RPMI7951 (cell line): ENCODE results near the gene VDR. TPM values are rescaled to one million over a fixed set of nuclear protein-coding genes. Genes with fewer than 3 reads are reported as not detected.
A peak's percentile ranks its signal among the peaks of the same experiment; 100 is the strongest.
"Not testable (repeated sequence)": the region's sequence is repeated elsewhere in the genome, so short reads cannot be mapped to it uniquely, and the experiment has no call there.

Experiments used
- DNase-seq: peaks from one replicate; pipeline ENCODE4 v3.0.0-alpha.2; 2012; ENCODE audit warnings: low read depth
- total RNA-seq: library from RNA; depleted of rRNA; stranded (reverse); fragments of >200 nt; shearing (Covaris generic); gene quantifications from 2 replicates; pipeline ENCODE4 v1.2.3, GENCODE V29; 2014

VDR gene
- total RNA-seq, 1 experiment from 2014 or later = 22.9 TPM

DNA sequence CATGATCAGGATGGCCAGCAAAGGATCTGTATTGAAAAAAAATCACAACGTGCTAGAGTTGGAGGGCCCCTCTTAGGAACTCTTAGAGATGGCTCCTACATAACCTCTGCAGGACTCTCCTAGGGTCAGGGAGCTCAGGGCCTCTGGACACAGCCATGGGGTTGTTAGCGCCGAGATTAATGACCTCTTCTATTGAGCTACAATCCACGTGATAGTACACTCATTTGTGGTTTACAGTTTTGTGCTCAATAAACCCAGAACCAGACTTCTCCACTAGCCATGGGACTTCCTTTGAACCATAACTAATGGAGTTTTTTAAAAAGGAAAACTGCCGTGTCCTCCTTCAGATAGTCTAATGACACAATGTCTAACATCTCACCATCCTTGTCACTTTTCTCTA is 55.5 kb downstream of the VDR start:
- no peak for DNase-seq

DNA sequence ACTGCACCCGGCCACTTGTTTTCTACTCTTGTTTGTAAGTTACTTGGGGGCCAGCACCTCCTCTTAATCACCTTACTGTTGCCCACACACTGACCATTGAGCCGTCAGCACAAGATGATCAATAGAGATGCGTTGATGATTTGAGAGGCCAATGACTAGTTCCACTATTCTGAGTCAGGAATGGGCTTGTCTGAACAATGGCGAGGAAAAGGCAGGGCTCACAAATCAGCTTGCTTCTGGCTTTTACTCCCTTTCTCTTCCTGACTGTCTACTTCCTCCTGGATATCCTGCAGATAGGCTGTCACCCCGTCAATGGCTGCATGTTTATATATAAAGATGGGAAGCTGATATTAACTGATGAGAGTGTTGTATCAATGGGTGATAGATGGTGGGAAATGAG is 55.9 kb downstream of the VDR start:
- DNase-seq = no peak

DNA sequence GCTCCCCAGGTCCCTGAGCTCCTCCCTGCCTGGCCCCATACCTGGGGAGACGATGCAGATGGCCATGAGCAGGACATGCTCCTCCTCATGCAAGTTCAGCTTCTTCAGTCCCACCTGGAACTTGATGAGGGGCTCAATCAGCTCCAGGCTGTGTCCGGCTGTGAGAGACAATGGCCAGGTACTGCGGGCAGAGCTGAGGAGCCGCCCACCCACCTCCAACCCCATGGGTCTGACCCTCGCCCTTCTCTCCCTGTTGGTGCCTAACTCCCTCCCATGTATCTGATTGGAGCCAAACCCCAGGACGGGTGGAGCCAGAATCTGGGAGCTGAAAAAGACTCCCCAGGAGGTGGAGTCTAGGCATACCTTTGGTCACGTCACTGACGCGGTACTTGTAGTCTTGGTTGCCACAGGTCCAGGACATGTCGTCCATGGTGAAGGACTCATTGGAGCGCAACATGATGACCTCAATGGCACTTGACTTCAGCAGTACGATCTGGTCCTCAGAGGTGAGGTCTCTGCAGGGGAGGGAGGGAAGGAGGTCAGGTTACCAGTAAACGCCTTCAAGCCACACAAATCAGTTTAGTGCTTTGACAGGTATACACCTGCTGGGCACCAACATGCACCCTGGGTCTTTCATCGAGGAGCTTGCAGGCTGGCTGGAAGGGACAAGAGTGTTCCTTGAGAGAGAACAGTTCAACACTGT is 58.3 kb downstream of the VDR start:
- no peak for DNase-seq

DNA sequence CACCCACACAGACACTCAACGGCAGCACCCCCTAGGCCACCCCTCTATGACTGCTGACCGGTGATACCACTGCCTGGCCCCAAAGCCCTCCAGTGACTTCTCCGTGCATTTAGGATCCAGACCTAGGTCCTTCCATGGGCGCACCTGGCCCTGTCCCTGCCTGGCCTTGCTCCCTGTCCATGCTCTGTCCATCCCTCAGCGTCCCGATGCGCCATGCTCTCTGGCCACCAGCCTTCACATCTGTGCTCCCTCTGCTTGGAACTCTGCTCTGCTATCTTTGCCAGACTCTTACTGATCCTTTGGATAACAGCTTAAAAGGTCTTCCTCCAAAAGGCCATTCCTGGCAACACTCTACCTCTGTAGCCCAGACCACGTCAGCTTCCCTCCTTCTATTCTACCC is 59.7 kb downstream of the VDR start:
- no peak for DNase-seq

DNA sequence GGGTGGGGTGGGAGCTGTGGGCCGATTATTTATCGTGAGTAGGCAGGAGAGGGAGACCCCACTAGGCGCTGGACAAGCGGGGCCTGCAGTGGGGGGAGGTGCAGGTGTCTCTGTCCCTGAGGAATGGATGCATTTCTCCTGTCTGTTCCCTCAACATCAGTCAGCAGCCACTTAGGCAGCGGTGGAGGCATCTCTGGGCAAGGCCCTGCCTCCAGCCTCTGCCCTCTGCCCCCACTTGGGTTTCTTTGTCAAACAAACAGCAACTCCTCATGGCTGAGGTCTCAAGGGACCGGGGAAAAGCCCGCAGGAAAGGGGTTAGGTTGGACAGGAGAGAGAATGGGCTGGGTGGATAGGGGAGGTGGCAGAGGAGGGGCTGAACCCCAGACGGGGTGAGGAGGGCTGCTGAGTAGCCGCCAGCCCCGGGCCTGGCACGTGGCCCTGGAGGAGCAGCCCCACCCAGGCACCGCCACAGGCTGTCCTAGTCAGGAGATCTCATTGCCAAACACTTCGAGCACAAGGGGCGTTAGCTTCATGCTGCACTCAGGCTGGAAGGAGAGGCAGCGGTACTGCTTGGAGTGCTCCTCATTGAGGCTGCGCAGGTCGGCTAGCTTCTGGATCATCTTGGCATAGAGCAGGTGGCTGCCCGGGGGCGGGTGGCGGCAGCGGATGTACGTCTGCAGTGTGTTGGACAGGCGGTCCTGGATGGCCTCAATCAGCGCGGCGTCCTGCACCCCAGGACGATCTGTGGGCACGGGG is 60.4 kb downstream of the VDR start:
- no peak for DNase-seq

DNA sequence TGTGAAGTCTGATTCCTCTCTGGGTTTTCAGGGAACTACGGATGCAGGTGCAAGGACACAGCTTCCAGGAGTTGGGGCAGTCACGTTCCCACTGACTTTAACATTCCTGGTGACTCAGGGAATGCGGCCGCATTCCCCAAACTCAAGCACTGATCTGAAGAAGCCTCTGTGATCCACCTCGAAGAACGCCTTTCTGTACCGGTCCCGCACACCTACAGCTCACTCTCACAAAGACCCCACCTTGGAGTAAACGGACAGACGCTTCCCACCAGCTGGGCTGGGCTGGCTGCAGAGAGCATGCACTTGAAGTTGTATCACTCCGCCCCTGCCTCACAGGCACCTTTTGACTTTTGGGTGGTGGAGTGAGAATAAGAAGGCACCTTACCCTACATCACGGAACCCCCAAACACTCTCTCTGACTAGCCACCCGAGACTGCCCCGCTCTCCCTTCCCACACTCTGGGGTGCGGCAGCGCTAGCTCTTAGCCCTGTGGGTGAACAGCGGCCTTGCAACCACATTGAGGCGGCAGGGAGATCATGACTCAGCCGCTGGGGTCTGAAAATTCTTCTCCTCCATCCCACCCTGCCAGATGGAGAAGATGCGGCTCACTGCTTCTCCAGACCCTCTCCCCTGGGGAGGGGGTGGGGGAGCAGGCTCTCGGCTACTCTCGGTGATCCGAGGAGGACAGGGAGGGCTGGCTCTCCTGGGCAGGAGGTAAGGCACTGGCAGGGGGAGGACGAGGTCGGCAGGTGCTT is 61.4 kb downstream of the VDR start:
- no peak for DNase-seq

DNA sequence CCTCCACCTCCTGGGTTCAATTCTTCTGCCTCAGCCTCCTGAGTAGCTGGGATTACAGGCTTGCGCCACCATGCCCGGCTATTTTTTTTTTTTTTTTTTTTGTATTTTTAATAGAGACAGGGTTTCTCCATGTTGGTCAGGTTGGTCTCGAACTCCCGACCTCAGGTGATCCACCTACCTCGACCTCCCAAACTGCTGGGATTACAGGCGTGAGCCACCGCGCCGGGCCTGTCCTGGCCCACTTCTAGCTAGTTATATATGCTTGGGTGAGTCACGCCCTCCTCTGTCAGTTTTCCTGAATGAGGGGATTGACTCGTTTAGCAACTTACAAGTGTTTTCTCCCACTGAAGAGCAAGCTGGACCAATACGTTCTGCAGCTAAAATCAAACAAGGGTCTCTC is 62.3 kb downstream of the VDR start:
- not testable (repeated sequence) for DNase-seq

DNA sequence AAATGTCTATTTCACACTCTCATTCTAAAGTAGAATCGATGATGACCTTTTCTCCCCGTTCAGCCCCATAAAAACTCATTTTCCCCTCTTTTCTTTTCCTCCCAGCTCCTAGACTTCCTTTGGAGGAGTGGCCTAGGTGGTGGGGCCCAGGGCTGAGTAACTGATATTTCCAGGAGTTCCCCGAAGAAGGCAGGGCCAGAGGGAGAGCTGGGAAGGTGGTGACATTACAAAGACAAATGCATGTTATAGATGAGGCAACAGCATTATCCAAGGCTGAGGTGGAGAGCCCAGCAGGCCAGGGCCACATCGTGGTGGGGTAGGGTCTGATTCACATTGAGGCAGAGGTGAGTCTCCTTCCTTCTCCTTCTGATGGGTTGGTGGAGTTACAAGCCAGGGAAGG is 62.9 kb downstream of the VDR start:
- DNase-seq = no peak

DNA sequence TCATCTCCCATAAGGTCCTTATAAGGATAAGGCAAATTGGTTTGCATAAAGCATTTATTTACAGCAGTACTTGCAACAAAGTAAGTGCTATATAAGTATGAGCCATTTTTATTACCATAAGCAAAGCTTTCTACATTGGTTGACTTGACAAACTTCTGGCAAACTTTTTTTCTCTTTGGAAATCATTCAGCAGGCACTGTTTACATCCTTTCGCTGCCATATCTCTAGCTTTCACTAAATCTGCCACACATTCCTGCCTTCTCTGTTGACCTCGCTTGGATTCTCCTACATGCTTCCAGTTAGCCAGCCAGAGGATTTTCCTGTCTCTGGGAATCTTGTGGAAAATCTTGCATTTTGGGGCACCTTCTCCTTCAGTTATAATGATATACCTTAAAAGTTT is 63.3 kb downstream of the VDR start:
- no peak for DNase-seq

DNA sequence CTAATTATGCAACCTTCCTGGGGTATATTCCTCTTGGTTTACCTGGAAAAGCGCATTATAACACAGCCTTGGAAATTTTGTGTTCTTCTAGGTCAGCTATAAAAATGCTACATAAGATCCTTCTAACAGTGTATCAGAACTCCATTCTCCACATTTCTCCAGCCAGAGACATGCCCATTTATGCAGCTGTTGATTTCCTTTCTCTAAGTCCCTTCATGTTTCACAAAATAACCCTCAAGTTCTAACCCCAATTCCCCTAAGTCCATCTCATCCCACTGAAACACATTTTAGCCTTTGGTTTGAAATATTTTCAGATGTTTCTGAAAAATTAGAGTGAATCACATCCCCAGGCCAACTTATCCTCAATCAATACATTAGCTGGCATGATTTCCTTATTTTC is 64.2 kb downstream of the VDR start:
- no peak for DNase-seq

DNA sequence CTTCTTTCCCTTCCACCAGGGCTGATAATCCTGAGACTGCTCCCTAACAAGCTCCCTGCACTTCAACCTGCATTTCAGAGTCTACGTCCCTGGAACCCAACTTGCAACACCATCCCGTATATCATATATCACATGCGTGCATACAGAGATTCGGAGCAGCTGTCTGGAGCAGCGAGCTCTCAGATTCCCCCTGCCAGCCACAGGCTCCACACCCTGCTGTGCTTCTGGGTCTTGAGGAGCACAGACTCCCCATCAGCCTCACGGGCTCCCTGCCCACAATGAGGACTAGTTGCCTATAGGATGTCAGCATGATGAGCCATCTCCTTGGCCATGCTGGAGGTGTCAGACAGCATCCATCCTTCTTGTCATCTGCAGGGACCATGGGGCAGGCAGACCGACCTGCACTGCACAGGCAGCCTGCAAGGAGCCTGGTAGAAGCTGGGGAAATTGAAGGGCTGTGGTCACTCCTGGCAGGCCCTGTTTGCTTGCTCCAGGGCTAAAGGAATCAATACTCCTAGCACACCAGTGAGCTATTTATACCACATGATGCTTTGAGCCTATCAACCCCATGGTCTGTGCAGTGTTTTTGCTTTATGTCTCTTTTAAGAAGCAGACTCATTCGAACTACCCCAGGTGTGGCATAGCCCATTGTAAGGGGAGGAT is 65.4 kb downstream of the VDR start:
- no peak for DNase-seq

DNA sequence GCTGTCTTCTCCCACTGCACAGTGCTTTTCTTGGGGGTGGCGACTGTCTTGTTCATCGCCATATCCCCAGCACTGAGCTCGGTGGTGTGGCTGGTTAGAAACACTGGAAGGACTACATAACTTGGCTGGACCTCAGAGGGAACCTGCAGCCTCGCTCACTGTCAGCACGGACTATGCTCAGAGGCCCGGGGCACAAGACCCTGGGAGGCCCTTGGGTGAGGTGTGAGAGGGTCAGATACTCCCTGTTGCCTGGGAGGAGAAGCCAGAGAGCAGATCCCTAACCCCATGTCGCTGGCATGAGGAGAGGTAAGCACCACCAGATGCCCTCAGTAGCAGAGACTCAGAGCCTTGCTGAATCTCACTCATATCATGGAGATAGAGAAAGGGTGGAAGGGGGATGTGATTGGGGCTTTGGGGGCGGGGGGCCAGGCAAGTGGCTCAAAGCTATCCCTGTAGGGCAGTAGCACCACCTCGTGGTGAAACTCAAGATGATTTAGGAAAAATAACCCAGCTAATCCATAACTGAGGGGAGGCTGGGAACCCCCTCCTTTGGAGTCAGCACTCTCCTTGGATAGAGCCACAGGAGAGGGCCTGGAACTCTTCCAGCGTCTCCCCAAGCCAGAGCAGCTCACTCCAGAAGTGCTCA is 66.4 kb downstream of the VDR start:
- peak; percentile 39 for DNase-seq

DNA sequence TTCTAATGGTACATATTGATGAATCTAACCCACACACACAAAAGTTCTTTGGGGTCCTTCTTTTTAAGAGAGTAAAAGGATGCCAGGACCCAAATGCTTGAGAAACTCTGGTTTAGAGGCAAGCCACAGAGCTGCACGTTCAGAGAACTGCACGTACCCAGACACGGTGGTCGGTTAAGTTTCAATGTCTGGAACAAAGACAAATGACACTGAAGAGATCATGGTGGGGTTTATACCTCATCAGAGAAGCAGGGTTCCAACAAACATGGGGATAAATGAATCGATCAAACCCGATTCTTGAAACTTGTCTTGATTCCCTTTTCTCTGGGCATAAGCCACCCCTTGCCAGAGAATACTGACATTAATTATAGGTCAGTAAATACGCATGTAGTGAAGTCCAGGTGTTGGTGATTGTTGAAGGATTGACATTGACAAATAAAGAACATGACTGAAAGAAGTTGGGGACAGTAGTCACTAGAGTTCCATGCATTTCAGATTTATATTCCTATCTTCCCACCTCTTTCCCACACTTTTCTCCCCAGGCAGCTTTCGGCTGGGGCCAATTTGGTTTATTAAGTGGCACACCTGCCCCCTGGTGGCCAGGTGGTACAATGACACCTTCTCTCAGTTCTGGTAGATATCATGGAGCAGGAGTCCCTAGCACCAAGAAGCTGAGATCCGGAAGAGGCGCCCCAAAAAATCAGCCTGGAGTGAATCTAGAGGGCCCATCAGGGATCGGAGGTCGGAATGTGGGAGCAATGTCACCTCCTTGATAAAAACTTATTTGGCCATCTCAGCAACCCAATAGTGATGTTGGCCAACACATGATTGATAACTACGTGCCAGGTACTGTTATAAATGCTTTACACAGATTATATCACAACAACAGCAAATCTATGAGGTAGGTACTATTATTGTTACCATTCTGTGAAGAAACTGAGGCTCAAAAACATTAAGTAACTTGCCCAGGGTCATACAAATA is 67.3 kb downstream of the VDR start:
- peak; percentile 63 for DNase-seq

DNA sequence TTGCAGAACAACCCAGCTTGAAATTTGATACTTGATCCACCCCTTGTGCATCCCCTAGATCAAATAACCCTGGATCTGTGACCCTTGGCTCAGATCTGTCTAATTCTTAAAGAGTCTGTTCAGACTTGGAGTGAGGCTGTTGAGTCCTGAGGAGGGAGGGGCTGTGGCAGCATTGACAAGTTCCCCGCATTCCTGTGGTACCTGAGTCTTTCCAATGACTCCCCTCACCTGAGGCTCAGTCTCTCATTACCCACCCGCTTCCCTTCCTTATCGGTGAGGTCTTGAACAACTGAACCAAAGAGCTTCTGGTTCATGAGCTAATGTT is 69.0 kb downstream of the VDR start:
- DNase-seq = no peak

DNA sequence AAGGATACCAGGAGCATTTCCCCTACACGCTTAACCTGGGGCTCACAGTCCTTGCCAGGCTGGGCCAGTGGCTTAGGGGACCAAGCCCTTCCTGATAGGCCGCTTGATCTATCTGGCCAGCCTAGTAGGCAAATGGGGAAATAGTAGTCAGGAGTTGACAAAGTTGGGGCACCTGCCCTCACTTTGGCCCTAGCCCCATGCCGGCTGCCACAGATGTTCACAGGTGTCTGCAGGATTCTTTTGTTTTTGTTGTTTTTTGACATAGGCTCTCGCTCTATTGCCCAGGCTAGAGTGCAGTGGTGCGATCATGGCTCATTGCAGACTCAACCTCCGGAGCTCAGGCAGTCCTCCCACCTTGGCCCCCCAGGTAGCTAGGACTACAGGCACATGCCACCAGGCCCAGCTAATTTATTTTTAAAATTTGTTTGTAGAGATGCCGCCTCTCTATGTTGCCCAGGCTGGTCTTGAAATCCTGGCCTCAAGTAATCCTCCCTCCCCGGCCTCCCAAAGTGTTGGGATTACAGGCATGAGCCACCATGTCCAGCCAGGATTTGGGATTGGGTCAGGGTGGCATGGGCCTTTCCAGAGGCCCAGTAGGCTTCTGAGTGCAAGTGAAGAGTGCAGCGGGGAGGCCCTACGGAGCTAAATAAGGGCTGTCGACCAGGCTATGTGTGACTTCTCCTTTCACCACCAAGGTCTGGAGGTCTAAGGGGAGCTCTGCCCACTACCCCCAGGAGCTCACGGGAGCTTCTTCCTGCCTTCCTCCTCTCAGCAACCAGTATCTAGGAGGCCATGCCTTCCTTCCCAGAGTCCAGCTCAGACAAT is 69.6 kb downstream of the VDR start:
- DNase-seq = no peak

DNA sequence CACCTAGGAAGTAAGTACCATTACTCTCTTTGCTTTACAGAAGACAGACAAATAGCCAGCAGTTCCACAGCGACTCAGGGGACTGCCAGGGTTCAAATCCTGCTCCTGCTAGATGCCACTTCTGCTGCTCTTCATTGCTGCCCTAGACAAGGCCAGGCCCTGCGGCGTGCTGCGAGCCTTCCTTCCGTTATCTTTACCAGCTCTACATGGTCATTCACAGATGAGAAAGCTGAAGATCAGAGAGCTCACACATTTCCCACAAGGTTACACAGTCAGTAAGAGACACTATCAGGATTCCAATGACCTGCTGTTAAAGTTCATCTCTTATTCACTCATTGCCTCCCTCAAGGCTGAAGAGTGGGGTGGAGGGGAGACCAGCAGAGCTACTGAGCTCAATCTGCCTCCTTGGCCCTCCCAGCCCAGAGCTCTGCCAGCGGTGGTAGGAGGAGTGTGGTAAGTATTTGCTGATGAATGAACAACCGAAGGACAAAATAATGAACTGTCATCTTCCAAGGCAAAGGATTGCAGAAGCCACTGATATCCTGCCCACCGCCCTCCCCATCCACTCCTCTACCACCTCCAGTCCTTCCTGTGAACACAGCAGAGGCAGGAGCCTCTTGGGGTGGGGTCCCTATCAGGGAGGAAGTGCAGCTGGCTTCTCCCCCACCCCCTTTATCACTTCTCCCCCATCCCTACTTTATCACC is 70.4 kb downstream of the VDR start:
- DNase-seq = no peak

DNA sequence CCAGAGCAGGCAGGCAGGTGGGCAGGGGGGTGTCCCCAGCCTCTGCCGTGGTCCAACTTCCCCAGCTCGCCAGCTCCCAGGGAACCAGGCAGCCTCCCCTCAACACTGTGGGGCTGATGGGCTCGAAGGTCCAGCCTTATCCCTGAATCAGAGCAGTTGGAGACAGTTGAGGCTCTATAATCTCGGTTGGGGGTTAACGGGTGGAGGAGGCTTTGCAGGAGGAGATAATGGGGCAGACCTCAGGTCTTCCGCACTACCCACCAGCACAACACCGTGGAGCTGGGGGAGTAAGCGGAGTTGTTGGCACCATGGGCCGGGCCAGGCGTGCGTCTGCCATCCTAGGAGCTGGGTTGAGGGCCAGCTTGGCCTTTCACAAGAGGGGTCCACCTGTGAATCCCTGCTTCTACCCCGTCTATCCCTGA is 71.2 kb downstream of the VDR start:
- no peak for DNase-seq

DNA sequence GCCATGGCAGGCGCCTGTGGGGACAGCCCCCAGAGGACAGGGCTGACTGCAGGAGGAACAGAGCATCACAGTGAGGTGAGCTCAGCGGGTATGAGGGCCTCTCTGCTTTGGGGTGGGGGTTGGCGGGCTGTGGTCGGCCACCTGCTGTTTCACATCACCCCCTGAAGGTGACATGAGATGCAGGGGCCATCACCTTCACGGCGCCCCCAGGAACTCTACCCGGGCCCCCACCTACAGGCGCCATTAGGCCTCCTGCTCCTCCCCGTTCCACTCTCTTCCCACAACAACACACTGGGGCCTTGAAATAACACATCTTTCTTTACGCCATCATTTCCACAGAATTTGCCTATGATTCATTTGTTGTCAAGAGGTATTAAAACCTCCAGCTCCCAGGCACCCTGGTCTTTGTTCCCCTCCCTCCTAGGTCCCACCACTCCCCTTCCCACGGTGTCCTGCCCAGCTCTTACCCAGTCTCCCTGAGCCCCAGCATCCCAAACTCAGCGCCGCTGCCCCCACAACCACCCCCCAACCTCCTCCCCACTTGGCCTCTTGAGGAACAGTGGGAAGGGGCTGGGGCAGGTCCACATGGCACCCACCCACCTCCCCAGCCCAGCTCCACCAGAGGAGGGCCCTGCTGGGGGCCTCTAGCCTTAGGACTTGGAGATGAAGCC is 72.4 kb downstream of the VDR start:
- DNase-seq = no peak

DNA sequence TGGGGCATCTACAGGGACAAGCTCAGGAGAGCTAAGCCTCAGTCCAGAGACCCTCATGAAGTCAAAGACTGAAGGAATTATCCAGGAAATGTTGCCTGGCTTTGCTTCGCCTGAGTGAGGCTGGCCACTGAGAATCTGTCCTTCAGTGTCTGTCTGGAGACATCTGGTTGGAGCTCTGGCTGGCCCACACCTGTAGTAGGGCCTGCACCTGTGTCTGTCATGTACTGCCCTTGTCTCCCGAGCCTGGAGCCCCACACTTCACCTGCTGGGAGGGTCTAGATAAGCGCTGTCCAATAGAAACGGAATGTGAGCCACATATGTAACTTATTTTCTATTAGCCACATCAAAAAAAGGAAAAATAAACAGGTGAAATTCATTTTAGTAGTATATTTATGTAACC is 75.2 kb downstream of the VDR start:
- no peak for DNase-seq
